GM12878 (cell line): ENCODE measurements around the gene TMPRSS6. TPM values are rescaled to one million over a fixed set of nuclear protein-coding genes. Genes with fewer than 3 reads are reported as not detected.
A peak's percentile ranks its signal among the peaks of the same experiment; 100 is the strongest.

Source experiments
- ATAC-seq: fragments of 200-7000 bp; cut with Tn5 transposase; 3 replicates; pipeline ENCODE4 v1.9.1; 2020; ENCODE audit warnings: mild to moderate bottlenecking, moderate library complexity
- BruUV-seq: library from RNA; stranded (reverse); fragments of 400-500 nt; replicated peaks from 2 replicates; lab custom pipeline; 2021; lab: Mats Ljungman, UMichigan
- CTCF ChIA-PET: fragments of 300-600 bp; sonication (Branson Sonifier 250); formaldehyde crosslinking; extraction: SDS; loops from one replicate; lab custom pipeline; 2021; ENCODE audit warnings: inconsistent platforms; lab: Yijun Ruan, JAX
- POLR2A ChIA-PET: fragments of 350-600 bp; formaldehyde crosslinking; extraction: SDS; loops from one replicate; lab custom pipeline; 2021; ENCODE audit warnings: inconsistent platforms; lab: Charles Lee
- RAD21 ChIA-PET: fragments of 300-600 bp; sonication (Branson Sonifier 250); formaldehyde crosslinking; loops from one replicate; lab custom pipeline; 2023; ENCODE audit warnings: antibody characterized with exemption; ENCODE audit not compliant: unreplicated experiment; lab: Charles Lee
- SMC1A ChIA-PET: fragments of 300-600 bp; sonication (Branson Sonifier 250); formaldehyde crosslinking; loops from one replicate; lab custom pipeline; 2023; ENCODE audit not compliant: unreplicated experiment, uncharacterized antibody; lab: Charles Lee
- DNase-seq: peaks from one replicate; pipeline ENCODE4 v3.0.0-alpha.2; 2011; ENCODE audit warnings: low read depth, low spot score
- FAIRE-seq: peaks from 3 replicates; lab custom pipeline; 2011; peaks lifted over from hg19 to GRCh38; lab: Jason Lieb, UNC
- H2AFZ ChIP-seq: 2 replicates; pipeline ENCODE4 v1.6.0; 2011; ENCODE audit warnings: low read depth, low read length, control low read depth; ENCODE audit not compliant: control insufficient read depth
- H3K27ac ChIP-seq: 2 replicates; pipeline ENCODE4 v1.5.1; 2011; ENCODE audit warnings: control low read depth; ENCODE audit not compliant: control insufficient read depth, insufficient read depth
- H3K27me3 ChIP-seq, 2 experiments: replicated peaks in 1 of 2; 2 replicates each; pipeline versions ENCODE4 v1.6.0 to v1.6.1; 2011; ENCODE audit warnings: low read length in 1 of 2; ENCODE audit not compliant: control insufficient read depth in 2 of 2, insufficient read depth in 2 of 2
- H3K36me3 ChIP-seq, 2 experiments: 2 replicates each; pipeline ENCODE4 v1.5.1; 2011; ENCODE audit warnings: low read length in 1 of 2; ENCODE audit not compliant: control insufficient read depth in 2 of 2, insufficient read depth in 2 of 2
- H3K4me1 ChIP-seq: 2 replicates; pipeline ENCODE4 v1.6.1; 2011; ENCODE audit warnings: mild to moderate bottlenecking, low read length, moderate library complexity, mixed read lengths; ENCODE audit not compliant: control insufficient read depth, insufficient read depth
- H3K4me2 ChIP-seq: 2 replicates; pipeline ENCODE4 v1.6.0; 2011; ENCODE audit warnings: control low read depth; ENCODE audit not compliant: control insufficient read depth, insufficient read depth
- H3K4me3 ChIP-seq: fragments of 200-600 bp; sonication (generic); 2 replicates; pipeline ENCODE4 v1.5.1; 2016
- H3K79me2 ChIP-seq: 2 replicates; pipeline ENCODE4 v1.6.0; 2011; ENCODE audit warnings: low read length; ENCODE audit not compliant: control insufficient read depth, insufficient read depth
- H3K9ac ChIP-seq: 2 replicates; pipeline ENCODE4 v1.8.0; 2011; ENCODE audit warnings: low read length, control low read depth, mixed read lengths; ENCODE audit not compliant: control insufficient read depth, insufficient read depth
- H3K9me3 ChIP-seq: replicated peaks from 3 replicates; pipeline ENCODE4 v1.5.1; 2011; ENCODE audit warnings: mild to moderate bottlenecking, low read length; ENCODE audit not compliant: control insufficient read depth, insufficient read depth
- H4K20me1 ChIP-seq: 2 replicates; pipeline ENCODE4 v1.6.0; 2011; ENCODE audit not compliant: control insufficient read depth, insufficient read depth
- ATF7 ChIP-seq: fragments of 450-650 bp; IDR thresholded peaks from 2 replicates; pipeline ENCODE4 v1.6.1; 2016; ENCODE audit warnings: low read depth, mild to moderate bottlenecking
- CTCF ChIP-seq, 3 experiments: IDR thresholded peaks in 2 of 3; conservative IDR thresholded peaks in 1 of 3; 2 replicates each; pipeline ENCODE4 v1.5.1; 2011; ENCODE audit warnings: low read depth in 3 of 3, low read length in 3 of 3, mild to moderate bottlenecking in 3 of 3, control low read depth in 2 of 3, moderate library complexity in 2 of 3, inconsistent platforms in 1 of 3, mixed read lengths in 1 of 3; ENCODE audit not compliant: control insufficient read depth in 2 of 3, insufficient read depth in 1 of 3; ENCODE audit errors: extremely low read depth in 1 of 3
- MTA3 ChIP-seq: IDR thresholded peaks from 2 replicates; pipeline ENCODE4 v1.6.1; 2012; ENCODE audit warnings: low read length, inconsistent platforms, borderline replicate concordance
- POU2F2 ChIP-seq: IDR thresholded peaks from 3 replicates; pipeline ENCODE4 v1.6.1; 2011; ENCODE audit warnings: low read depth, mild to moderate bottlenecking, low read length, borderline replicate concordance
- RAD21 ChIP-seq: IDR thresholded peaks from 2 replicates; pipeline ENCODE4 v1.6.1; 2011; ENCODE audit warnings: mild to moderate bottlenecking, low read depth, low read length, moderate library complexity; ENCODE audit not compliant: insufficient read depth
- ZNF207 ChIP-seq: fragments of 450-650 bp; IDR thresholded peaks from 2 replicates; pipeline ENCODE4 v1.6.1; 2014; ENCODE audit warnings: antibody characterized with exemption, mild to moderate bottlenecking, borderline replicate concordance
- WGBS: methylation state at CpG from one replicate; pipeline ENCODE4 v1.1.6; 2016; ENCODE audit warnings: low lambda C conversion rate; ENCODE audit not compliant: insufficient replicate concordance, insufficient coverage; ENCODE audit errors: missing lambda C conversion rate; 5-methylcytosine and 5-hydroxymethylcytosine counted together
- in situ Hi-C: fragments of 300-500 bp; cut with MboI; formaldehyde crosslinking; loops from 9 replicates; pipeline ENCODE4 v1.14.3; 2018; ENCODE audit warnings: mixed read lengths
- intact Hi-C: fragments of 100-400 bp; cut with micrococcal nuclease; formaldehyde crosslinking; loops from one replicate; pipeline ENCODE4 v1.14.2; 2022; ENCODE audit not compliant: unreplicated experiment
- polyA plus RNA-seq, 11 experiments: library from polyadenylated mRNA; depleted of rRNA in 4 of 11; unstranded in 6 of 11; stranded (reverse) in 5 of 11; fragments of >200 nt; fragmentation: Nextera tagmentation in 4 of 11; fragmentation: Illumina TruSeq in 1 of 11; extraction: Ambion mirVana in 4 of 11; extraction: Trizol in 1 of 11; gene quantifications; 1 replicate in 1 of 11; 2 replicates in 10 of 11; pipeline versions ENCODE4 v1.2.1 to v1.2.3, GENCODE V29; 2011 to 2016; ENCODE audit warnings: inconsistent platforms in 2 of 11, missing spikeins in 2 of 11, low read depth in 1 of 11
- total RNA-seq, 4 experiments: library from RNA; depleted of rRNA in 3 of 4; stranded (reverse); fragments of >200 nt in 3 of 4; fragmentation: Illumina TruSeq in 1 of 4; extraction: Trizol in 1 of 4; gene quantifications; 2 replicates each; pipeline versions ENCODE4 v1.2.1 to v1.2.3, GENCODE V29; 2013 to 2021

Gene TMPRSS6
- total and polyA plus RNA-seq, 10 of the 15 experiments (the other 5 are each of a cell fraction or from before 2014, with no cell fraction given) = 0.06 to 0.69 (median 0.19) TPM; not detected in 6

- Histone ChIP-seq H3K9ac (no peak overlapping the region), H3K79me2 (no peaks in the 10 kb centered on the region), H3K27me3 (peaks cover 1 to 3% of the 10 kb centered on the region in 2 experiments; a peak in 2 of 4 replicates), H3K4me1 (peaks cover 7% of the 10 kb centered on the region; the same call in 1 of the 2 replicates), H3K36me3 (no peaks in the 10 kb centered on the region), H3K27ac (no peak overlapping the region), H3K4me2 (no peak overlapping the region), H3K4me3 (no peak overlapping the region), H2AFZ (no peak overlapping the region), H3K9me3 (no peaks in the 10 kb centered on the region), H4K20me1 (0 out of 2 replicates have a peak, but pooled peaks cover 3% of the 10 kb centered on the region)
- peak; percentile 88 for ATAC-seq
- TF ChIP-seq MTA3 = no peak
- TF ChIP-seq POU2F2 = 0 out of 3 replicates have a peak, but pooled peaks have one; percentile 12
- in situ Hi-C loops = no loop called here
- intact Hi-C loops = no loop called here
- ChIA-PET SMC1A (interaction anchor here (0.6 to 2.6 kb wide), 14 partner anchors 11 to 93 kb away, joined by 3 to 10 read pairs (median 4); partner anchors contain the start of gene IL2RB), POLR2A (interaction anchor here (0.8 to 1.5 kb wide), 5 partner anchors 10 to 99 kb away, joined by 3 to 5 read pairs (median 3); no protein-coding TSS in a partner anchor), CTCF (interaction anchor here (0.7 to 2.7 kb wide), 13 partner anchors 10 to 377 kb away, joined by 3 to 12 read pairs (median 4); partner anchors contain the start of gene IL2RB), RAD21 (interaction anchor here (0.6 to 2.0 kb wide), 14 partner anchors 10 to 99 kb away, joined by 3 to 17 read pairs (median 4); partner anchors contain the start of gene IL2RB)
- no peak for DNase-seq
- BruUV-seq = no TSS peak
- 24% methylated on average over 8 of the region's 8 CpGs for WGBS
- FAIRE-seq = no peak
These were observed 8.9 kb downstream of the TMPRSS6 start for GRCh38 chr22:37100589-37101127.

GRCh38 chr22:37098976-37099591 lies 10.4 kb downstream of the TMPRSS6 start:
- WGBS = 21% methylated on average over 10 of the region's 10 CpGs
- FAIRE-seq (peak; percentile 44), ATAC-seq (peak; percentile 54), DNase-seq (no peak)
- H3K27ac ChIP-seq = no peak overlapping the region
- ChIA-PET RAD21 (interaction anchor here (0.7 to 2.0 kb wide), 6 partner anchors 8 to 98 kb away, joined by 3 to 17 read pairs (median 4); no protein-coding TSS in a partner anchor), CTCF (interaction anchor here (0.6 to 2.7 kb wide), 12 partner anchors 9 to 161 kb away, joined by 3 to 12 read pairs (median 4); partner anchors contain the start of gene IL2RB), POLR2A (interaction anchor here (0.7 to 0.9 kb wide), 2 partner anchors 9 to 23 kb away, joined by 3 read pairs; no protein-coding TSS in a partner anchor), SMC1A (interaction anchor here (0.9 to 2.6 kb wide), 4 partner anchors 20 to 50 kb away, joined by 3 to 10 read pairs (median 3); no protein-coding TSS in a partner anchor)
- BruUV-seq = no TSS peak
- peaks cover 1 to 5% of the 10 kb centered on the region in 2 experiments; a peak in 3 of 4 replicates for H3K27me3 ChIP-seq
- H2AFZ ChIP-seq = no peak overlapping the region
- no peaks in the 10 kb centered on the region for H3K79me2 ChIP-seq
- H3K4me1 ChIP-seq = peaks cover 6% of the 10 kb centered on the region; the same call in 1 of the 2 replicates
- TF ChIP-seq CTCF (IDR thresholded peaks at IDR 0.05 in 2 of 3, conservative IDR thresholded peaks at IDR 0.05 in 1 of 3; ENCODE audit: control insufficient read depth in 2 of 3, extremely low read depth in 1 of 3, insufficient read depth in 1 of 3, low read depth in 3 of 3, low read length in 3 of 3) = peak; percentile 35 to 38 (median 38); a peak in 5 of 6 replicates
- TF ChIP-seq RAD21 = peak; percentile 39; the same call in 1 of the 2 replicates
- TF ChIP-seq ZNF207 = no peak
- TF ChIP-seq ATF7 = peak; percentile 73
- intact Hi-C loops (no loop called here), in situ Hi-C loops (no loop called here)
- 0 out of 2 replicates have a peak, but pooled peaks cover 3% of the 10 kb centered on the region for H4K20me1 ChIP-seq
- H3K9me3 ChIP-seq = no peaks in the 10 kb centered on the region
- no peak overlapping the region for H3K4me3 ChIP-seq
- no peak overlapping the region for H3K4me2 ChIP-seq
- H3K36me3 ChIP-seq = no peaks in the 10 kb centered on the region
- no peak overlapping the region for H3K9ac ChIP-seq
